Hematopoietic multipotent progenitor cell treated with erythropoietin and hydrocortisone succinate and interleukin-3 and kit ligand, for 8 days (in vitro differentiated cells): ENCODE results near the gene UNC5A.
A peak's percentile ranks its signal among the peaks of the same experiment; 100 is the strongest.

Source experiments
- DNase-seq: peaks from one replicate; pipeline ENCODE4 v3.0.0-alpha.2; 2015

Gene UNC5A

GRCh38 chr5:176802116-176802784 lies 8.1 kb upstream of the UNC5A start:
- DNase-seq: no peak

- no peak for DNase-seq
Observed at GRCh38 chr5:176803068-176803942, 7.1 kb upstream of the UNC5A start.

GRCh38 chr5:176803943-176804498 lies 6.3 kb upstream of the UNC5A start:
- DNase-seq: peak; percentile 26

- no peak for DNase-seq
Observed at GRCh38 chr5:176806137-176806536, 4.2 kb upstream of the UNC5A start.

- no peak for DNase-seq
Observed at GRCh38 chr5:176809544-176810080, 747 bp upstream of the UNC5A start.

GRCh38 chr5:176810687-176811501 lies 535 bp downstream of the UNC5A start:
- no peak for DNase-seq

- peak; percentile 10 for DNase-seq
Observed at GRCh38 chr5:176812269-176813259, 2.2 kb downstream of the UNC5A start.

- DNase-seq: no peak
Observed at GRCh38 chr5:176813587-176814312, 3.4 kb downstream of the UNC5A start.

- DNase-seq: no peak
Observed at GRCh38 chr5:176814313-176814685, 3.9 kb downstream of the UNC5A start.

- DNase-seq: no peak
Observed at GRCh38 chr5:176814836-176815438, 4.6 kb downstream of the UNC5A start.

- no peak for DNase-seq
Observed at GRCh38 chr5:176816043-176816745, 5.8 kb downstream of the UNC5A start.

GRCh38 chr5:176816791-176817347 lies 6.5 kb downstream of the UNC5A start:
- DNase-seq: no peak

- no peak for DNase-seq
Observed at GRCh38 chr5:176817369-176817840, 7.0 kb downstream of the UNC5A start.

GRCh38 chr5:176817841-176818377 lies 7.5 kb downstream of the UNC5A start:
- DNase-seq: no peak

- DNase-seq: peak; percentile 20
Observed at GRCh38 chr5:176818391-176819098, 8.2 kb downstream of the UNC5A start.

- no peak for DNase-seq
Observed at GRCh38 chr5:176819476-176819875, 9.1 kb downstream of the UNC5A start.

GRCh38 chr5:176820937-176821336 lies 10.6 kb downstream of the UNC5A start:
- DNase-seq: no peak

- no peak for DNase-seq
Observed at GRCh38 chr5:176821441-176821840, 11.1 kb downstream of the UNC5A start.
